SK-N-SH (cell line): ENCODE results near the gene MEGF6. TPM values are rescaled to one million over a fixed set of nuclear protein-coding genes. Genes with fewer than 3 reads are reported as not detected.

Experiments
- CTCF ChIA-PET: fragments of 300-600, 350-600 bp; formaldehyde crosslinking; extraction: SDS; loops from one replicate; lab custom pipeline; 2021; lab: Yijun Ruan, JAX
- POLR2A ChIA-PET: fragments of 350-600 bp; sonication (Branson Sonifier 250); formaldehyde crosslinking; extraction: SDS; loops from one replicate; lab custom pipeline; 2020; ENCODE audit warnings: antibody characterized with exemption, inconsistent platforms; lab: Yijun Ruan, JAX
- DNase-seq: peaks from one replicate; pipeline ENCODE4 v3.0.0; 2012
- H2AFZ ChIP-seq: fragments of 200-600 bp; sonication (generic); 2 replicates; pipeline ENCODE4 v1.8.1; 2016; ENCODE audit warnings: antibody characterized with exemption, mild to moderate bottlenecking, low read depth
- H3F3A ChIP-seq: fragments of 200-600 bp; sonication (generic); replicated peaks from 2 replicates; pipeline ENCODE3; 2016; ENCODE audit warnings: antibody characterized with exemption, mild to moderate bottlenecking; ENCODE audit not compliant: insufficient read depth
- H3K27ac ChIP-seq, 2 experiments: fragments of 200-500 bp in 1 of 2; fragments of 200-600 bp in 1 of 2; sonication (Bioruptor generic) in 1 of 2; sonication (generic), shearing (Covaris generic) in 1 of 2; 2 replicates each; pipeline versions ENCODE4 v1.5.1 to v1.6.1; 2014 to 2016; ENCODE audit warnings: low read depth in 2 of 2, inconsistent platforms in 1 of 2, low read length in 1 of 2, mild to moderate bottlenecking in 1 of 2, mixed read lengths in 1 of 2
- H3K27me3 ChIP-seq: fragments of 200-600 bp; sonication (generic), shearing (Covaris generic); 2 replicates; pipeline ENCODE4 v1.6.1; 2016; ENCODE audit warnings: mixed run types; ENCODE audit not compliant: insufficient read depth
- H3K36me3 ChIP-seq, 2 experiments: fragments of 200-500 bp in 1 of 2; fragments of 200-600 bp in 1 of 2; sonication (Bioruptor generic) in 1 of 2; sonication (generic) in 1 of 2; replicated peaks in 1 of 2; 2 replicates each; pipeline versions ENCODE3 to v1.5.1; 2014 to 2016; ENCODE audit warnings: low read length in 1 of 2, mild to moderate bottlenecking in 1 of 2; ENCODE audit not compliant: insufficient read depth in 2 of 2, control insufficient read depth in 1 of 2
- H3K4me1 ChIP-seq, 2 experiments: fragments of 200-500 bp in 1 of 2; fragments of 200-600 bp in 1 of 2; sonication (Bioruptor generic) in 1 of 2; sonication (generic), shearing (Covaris generic) in 1 of 2; 2 replicates each; pipeline versions ENCODE4 v1.5.1 to v1.6.1; 2014 to 2016; ENCODE audit warnings: low read depth in 1 of 2, low read length in 1 of 2, mixed run types in 1 of 2; ENCODE audit not compliant: insufficient read depth in 2 of 2, control insufficient read depth in 1 of 2
- H3K4me2 ChIP-seq: fragments of 200-600 bp; sonication (generic), shearing (Covaris generic); 2 replicates; pipeline ENCODE4 v1.6.1; 2017; ENCODE audit warnings: mixed run types
- H3K4me3 ChIP-seq, 2 experiments: fragments of 200-500 bp in 1 of 2; fragments of 200-600 bp in 1 of 2; sonication (Bioruptor generic) in 1 of 2; sonication (generic), shearing (Covaris generic) in 1 of 2; 2 replicates each; pipeline versions ENCODE4 v1.5.1 to v1.8.1; 2014 to 2016; ENCODE audit warnings: low read depth in 2 of 2, inconsistent platforms in 1 of 2, low read length in 1 of 2, mild to moderate bottlenecking in 1 of 2, mixed read lengths in 1 of 2, moderate library complexity in 1 of 2
- H3K79me2 ChIP-seq: fragments of 200-600 bp; sonication (generic); 2 replicates; pipeline ENCODE4 v1.8.1; 2017; ENCODE audit warnings: mild to moderate bottlenecking; ENCODE audit not compliant: insufficient read depth
- H3K9ac ChIP-seq: fragments of 200-600 bp; sonication (generic); 2 replicates; pipeline ENCODE4 v1.6.1; 2017; ENCODE audit warnings: mixed run types
- H3K9me2 ChIP-seq: fragments of 200-600 bp; sonication (generic); 2 replicates; pipeline ENCODE4 v1.6.1; 2017; ENCODE audit warnings: mixed run types
- H3K9me3 ChIP-seq: fragments of 200-600 bp; sonication (generic); 2 replicates; pipeline ENCODE4 v1.6.1; 2017; ENCODE audit warnings: mixed run types, mild to moderate bottlenecking, moderate library complexity
- H4K20me1 ChIP-seq: fragments of 200-600 bp; sonication (generic); 2 replicates; pipeline ENCODE4 v1.6.1; 2017; ENCODE audit warnings: mild to moderate bottlenecking, mixed run types; ENCODE audit not compliant: insufficient read depth
- ELF1 ChIP-seq: IDR thresholded peaks from 2 replicates; pipeline ENCODE4 v1.4.0; 2012
- FOXJ3 ChIP-seq: sonication (generic); formaldehyde crosslinking; IDR thresholded peaks from 2 replicates; pipeline ENCODE4 v1.5.1; 2020; ENCODE audit warnings: mild to moderate bottlenecking, missing genetic modification reagents
- FOXM1 ChIP-seq: IDR thresholded peaks from 2 replicates; pipeline ENCODE4 v1.4.0; 2012; ENCODE audit warnings: low read depth, mild to moderate bottlenecking
- GABPA ChIP-seq: IDR thresholded peaks from 2 replicates; pipeline ENCODE4 v1.4.0; 2012; ENCODE audit warnings: low read depth, mild to moderate bottlenecking
- JUND ChIP-seq: IDR thresholded peaks from 2 replicates; pipeline ENCODE4 v1.4.0; 2012
- MXI1 ChIP-seq: IDR thresholded peaks from 2 replicates; pipeline ENCODE4 v1.6.1; 2012; ENCODE audit warnings: mild to moderate bottlenecking, low read depth, low read length, improper control_type of control experiment
- POLR2AphosphoS5 ChIP-seq: IDR thresholded peaks from 2 replicates; pipeline ENCODE4 v1.6.1; 2012; ENCODE audit warnings: low read depth, low read length
- RAD21 ChIP-seq: IDR thresholded peaks from 2 replicates; pipeline ENCODE4 v1.6.1; 2012; ENCODE audit warnings: mild to moderate bottlenecking, low read length
- RXRA ChIP-seq: IDR thresholded peaks from 2 replicates; pipeline ENCODE4 v1.4.0; 2012; ENCODE audit warnings: low read depth, mild to moderate bottlenecking, borderline replicate concordance
- TCF12 ChIP-seq: IDR thresholded peaks from 2 replicates; pipeline ENCODE4 v1.4.0; 2012
- TEAD4 ChIP-seq: IDR thresholded peaks from 2 replicates; pipeline ENCODE4 v1.4.0; 2012; ENCODE audit warnings: mild to moderate bottlenecking, borderline replicate concordance; ENCODE audit not compliant: insufficient read depth
- USF1 ChIP-seq: IDR thresholded peaks from 2 replicates; pipeline ENCODE4 v1.4.0; 2012; ENCODE audit warnings: low read depth, borderline replicate concordance
- WGBS: methylation state at CpG from one replicate; pipeline ENCODE4 v1.1.6; 2017; ENCODE audit warnings: low lambda C conversion rate; 5-methylcytosine and 5-hydroxymethylcytosine counted together
- polyA plus RNA-seq, 3 experiments: library from polyadenylated mRNA; depleted of rRNA; stranded (reverse); fragments of >200 nt; gene quantifications; 2 replicates each; pipeline ENCODE4 v1.2.3, GENCODE V29; 2012
- TF ChIP-seq, protein P1 (sequence below): fragments of 150-350 bp; IDR thresholded peaks from 2 replicates; pipeline ENCODE4 v1.6.1; 2016; ENCODE audit warnings: mild to moderate bottlenecking, low read depth, low read length
- TF ChIP-seq, protein P2 (sequence below): IDR thresholded peaks from 2 replicates; pipeline ENCODE4 v1.6.1; 2012; ENCODE audit warnings: mild to moderate bottlenecking, low read depth, low read length, moderate library complexity

MEGF6 gene
- polyA plus RNA-seq, 1 of the 3 experiments (the other 2 are of a cell fraction): 7.6 TPM

DNA sequence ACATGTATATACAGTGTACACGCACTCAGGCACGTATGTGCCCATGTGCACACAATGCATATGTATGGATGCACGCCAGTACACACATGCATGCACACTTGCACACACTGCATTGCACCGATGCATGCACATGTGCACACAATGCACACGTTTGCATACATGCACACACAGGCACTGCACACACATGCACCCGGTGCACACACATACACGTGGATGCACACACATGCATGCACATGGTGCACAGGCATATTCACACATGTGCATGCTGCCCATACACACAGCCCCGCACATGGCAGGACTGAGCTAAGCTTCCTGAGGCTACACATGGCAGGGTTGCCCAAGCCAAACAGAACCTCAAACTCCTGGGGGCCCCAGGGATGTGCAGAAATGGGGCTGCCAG, 137.3 kb downstream of the MEGF6 start:
- no peak for TF ChIP-seq POLR2AphosphoS5
- no peak for TF ChIP-seq USF1
- no peak for TF ChIP-seq FOXM1
- TF ChIP-seq, protein P1, sequence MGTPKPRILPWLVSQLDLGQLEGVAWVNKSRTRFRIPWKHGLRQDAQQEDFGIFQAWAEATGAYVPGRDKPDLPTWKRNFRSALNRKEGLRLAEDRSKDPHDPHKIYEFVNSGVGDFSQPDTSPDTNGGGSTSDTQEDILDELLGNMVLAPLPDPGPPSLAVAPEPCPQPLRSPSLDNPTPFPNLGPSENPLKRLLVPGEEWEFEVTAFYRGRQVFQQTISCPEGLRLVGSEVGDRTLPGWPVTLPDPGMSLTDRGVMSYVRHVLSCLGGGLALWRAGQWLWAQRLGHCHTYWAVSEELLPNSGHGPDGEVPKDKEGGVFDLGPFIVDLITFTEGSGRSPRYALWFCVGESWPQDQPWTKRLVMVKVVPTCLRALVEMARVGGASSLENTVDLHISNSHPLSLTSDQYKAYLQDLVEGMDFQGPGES: no peak
- no peak for TF ChIP-seq TCF12
- no peak for TF ChIP-seq MXI1
- TF ChIP-seq ELF1: no peak
- TF ChIP-seq, protein P2, sequence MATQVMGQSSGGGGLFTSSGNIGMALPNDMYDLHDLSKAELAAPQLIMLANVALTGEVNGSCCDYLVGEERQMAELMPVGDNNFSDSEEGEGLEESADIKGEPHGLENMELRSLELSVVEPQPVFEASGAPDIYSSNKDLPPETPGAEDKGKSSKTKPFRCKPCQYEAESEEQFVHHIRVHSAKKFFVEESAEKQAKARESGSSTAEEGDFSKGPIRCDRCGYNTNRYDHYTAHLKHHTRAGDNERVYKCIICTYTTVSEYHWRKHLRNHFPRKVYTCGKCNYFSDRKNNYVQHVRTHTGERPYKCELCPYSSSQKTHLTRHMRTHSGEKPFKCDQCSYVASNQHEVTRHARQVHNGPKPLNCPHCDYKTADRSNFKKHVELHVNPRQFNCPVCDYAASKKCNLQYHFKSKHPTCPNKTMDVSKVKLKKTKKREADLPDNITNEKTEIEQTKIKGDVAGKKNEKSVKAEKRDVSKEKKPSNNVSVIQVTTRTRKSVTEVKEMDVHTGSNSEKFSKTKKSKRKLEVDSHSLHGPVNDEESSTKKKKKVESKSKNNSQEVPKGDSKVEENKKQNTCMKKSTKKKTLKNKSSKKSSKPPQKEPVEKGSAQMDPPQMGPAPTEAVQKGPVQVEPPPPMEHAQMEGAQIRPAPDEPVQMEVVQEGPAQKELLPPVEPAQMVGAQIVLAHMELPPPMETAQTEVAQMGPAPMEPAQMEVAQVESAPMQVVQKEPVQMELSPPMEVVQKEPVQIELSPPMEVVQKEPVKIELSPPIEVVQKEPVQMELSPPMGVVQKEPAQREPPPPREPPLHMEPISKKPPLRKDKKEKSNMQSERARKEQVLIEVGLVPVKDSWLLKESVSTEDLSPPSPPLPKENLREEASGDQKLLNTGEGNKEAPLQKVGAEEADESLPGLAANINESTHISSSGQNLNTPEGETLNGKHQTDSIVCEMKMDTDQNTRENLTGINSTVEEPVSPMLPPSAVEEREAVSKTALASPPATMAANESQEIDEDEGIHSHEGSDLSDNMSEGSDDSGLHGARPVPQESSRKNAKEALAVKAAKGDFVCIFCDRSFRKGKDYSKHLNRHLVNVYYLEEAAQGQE: no peak
- no peak for TF ChIP-seq TEAD4
- TF ChIP-seq RXRA: no peak
- no peak for TF ChIP-seq JUND
- TF ChIP-seq GABPA: no peak
- no peak for TF ChIP-seq RAD21
- no peak for TF ChIP-seq FOXJ3
- TF ChIP-seq, all 33 proteins: peak for 0
- ChIA-PET CTCF (interaction anchor here (1.0 to 4.1 kb wide), 2 partner anchors 10 to 21 kb away, joined by 3 to 99 read pairs; partner anchors contain the start of gene ARHGEF16), POLR2A (no interaction called here)
- H4K20me1 ChIP-seq: no peaks in the 10 kb centered on the region
- no peak overlapping the region for H3K4me2 ChIP-seq
- H3K9me2 ChIP-seq: no peaks in the 10 kb centered on the region
- H3K9ac ChIP-seq: no peak overlapping the region
- no peak overlapping the region for H3K27ac ChIP-seq
- H2AFZ ChIP-seq: no peak overlapping the region
- H3K36me3 ChIP-seq: no peaks in the 10 kb centered on the region
- no peaks in the 10 kb centered on the region for H3F3A ChIP-seq
- no peaks in the 10 kb centered on the region for H3K79me2 ChIP-seq
- DNase-seq: no peak
- H3K9me3 ChIP-seq: no peaks in the 10 kb centered on the region
- H3K27me3 ChIP-seq: no peaks in the 10 kb centered on the region
- H3K4me3 ChIP-seq: no peak overlapping the region
- H3K4me1 ChIP-seq: peaks cover under 1 to 7% of the 10 kb centered on the region in 2 experiments; a peak in 2 of 4 replicates
- WGBS: 84% methylated on average over 4 of the region's 8 CpGs
